Choroid plexus epithelial cell (primary cell): ENCODE measurements around the gene HES7.

Source experiments
- DNase-seq: peaks from one replicate; pipeline ENCODE4 v3.0.0-alpha.2; 2010; ENCODE audit warnings: low read depth
- H3K4me3 ChIP-seq: 2 replicates; pipeline ENCODE4 v1.5.1; 2011; ENCODE audit warnings: low read depth, mild to moderate bottlenecking, control low read depth, low read length, moderate library complexity
- TF ChIP-seq, protein P1 (sequence below): conservative IDR thresholded peaks from 2 replicates; pipeline ENCODE4 v1.5.1; 2011; ENCODE audit warnings: low read depth, mild to moderate bottlenecking, control low read depth, inconsistent platforms, low read length, moderate library complexity

Gene HES7

DNA sequence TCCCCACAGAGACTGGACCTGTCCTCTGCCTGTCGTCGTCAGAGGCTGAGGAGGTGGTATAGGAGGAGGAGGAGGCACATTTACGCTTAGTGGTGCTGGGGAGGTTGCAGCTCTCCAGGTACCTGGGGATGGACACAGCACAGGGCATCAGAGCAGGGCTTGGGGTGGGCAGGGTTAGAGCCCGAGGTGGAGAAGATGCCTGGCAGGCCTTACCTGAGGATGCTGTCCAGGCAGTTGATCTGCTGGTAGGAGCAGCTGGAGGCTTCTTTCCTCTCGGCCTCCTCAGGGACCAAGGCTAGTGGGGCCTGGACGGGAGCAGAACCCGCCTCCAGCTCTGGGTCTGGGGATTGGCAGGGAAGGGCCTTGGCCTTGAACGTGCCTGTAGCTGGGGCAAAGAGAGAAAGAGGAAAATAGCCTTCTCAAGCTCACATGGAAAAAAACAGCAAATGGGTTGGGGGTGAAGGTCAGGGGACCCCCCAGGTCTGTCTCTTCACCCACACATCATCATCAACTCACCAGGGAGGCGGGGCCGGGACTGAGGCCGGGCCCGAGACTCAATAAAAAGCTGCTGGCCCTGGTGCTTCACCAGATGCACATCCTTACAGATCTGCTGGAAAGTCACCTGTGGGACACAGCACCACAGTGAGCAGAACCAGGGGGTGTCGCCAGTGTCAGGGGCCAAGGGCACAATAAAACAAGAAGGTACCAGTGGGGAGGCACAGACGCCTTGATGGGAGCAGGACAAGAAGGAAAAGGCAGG is 22.7 kb upstream of the HES7 start:
- TF ChIP-seq, protein P1, sequence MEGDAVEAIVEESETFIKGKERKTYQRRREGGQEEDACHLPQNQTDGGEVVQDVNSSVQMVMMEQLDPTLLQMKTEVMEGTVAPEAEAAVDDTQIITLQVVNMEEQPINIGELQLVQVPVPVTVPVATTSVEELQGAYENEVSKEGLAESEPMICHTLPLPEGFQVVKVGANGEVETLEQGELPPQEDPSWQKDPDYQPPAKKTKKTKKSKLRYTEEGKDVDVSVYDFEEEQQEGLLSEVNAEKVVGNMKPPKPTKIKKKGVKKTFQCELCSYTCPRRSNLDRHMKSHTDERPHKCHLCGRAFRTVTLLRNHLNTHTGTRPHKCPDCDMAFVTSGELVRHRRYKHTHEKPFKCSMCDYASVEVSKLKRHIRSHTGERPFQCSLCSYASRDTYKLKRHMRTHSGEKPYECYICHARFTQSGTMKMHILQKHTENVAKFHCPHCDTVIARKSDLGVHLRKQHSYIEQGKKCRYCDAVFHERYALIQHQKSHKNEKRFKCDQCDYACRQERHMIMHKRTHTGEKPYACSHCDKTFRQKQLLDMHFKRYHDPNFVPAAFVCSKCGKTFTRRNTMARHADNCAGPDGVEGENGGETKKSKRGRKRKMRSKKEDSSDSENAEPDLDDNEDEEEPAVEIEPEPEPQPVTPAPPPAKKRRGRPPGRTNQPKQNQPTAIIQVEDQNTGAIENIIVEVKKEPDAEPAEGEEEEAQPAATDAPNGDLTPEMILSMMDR, result no peak
- no peak overlapping the region for H3K4me3 ChIP-seq
- no peak for DNase-seq

DNA sequence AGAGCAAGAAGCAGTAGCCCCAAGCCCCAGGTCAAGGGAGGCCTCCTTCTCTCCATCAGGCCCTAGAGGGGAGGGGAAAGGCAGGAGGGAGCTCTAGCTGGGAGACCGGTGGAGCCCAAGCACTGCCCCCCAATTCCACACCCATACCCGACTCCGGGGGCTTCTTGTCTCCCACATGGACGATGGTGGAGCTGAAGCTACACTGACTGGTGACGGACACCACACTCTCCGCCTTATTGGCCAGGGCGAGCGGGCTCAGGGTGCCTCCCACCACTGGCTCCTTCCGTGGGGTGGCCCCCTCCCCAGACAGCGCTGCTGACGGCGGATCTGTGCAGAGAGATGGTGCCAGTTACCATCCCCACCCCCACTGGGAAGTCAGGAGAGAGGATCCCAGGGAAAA is 21.9 kb upstream of the HES7 start:
- DNase-seq, result no peak
- TF ChIP-seq, protein P1, result no peak
- H3K4me3 ChIP-seq, result no peak overlapping the region

DNA sequence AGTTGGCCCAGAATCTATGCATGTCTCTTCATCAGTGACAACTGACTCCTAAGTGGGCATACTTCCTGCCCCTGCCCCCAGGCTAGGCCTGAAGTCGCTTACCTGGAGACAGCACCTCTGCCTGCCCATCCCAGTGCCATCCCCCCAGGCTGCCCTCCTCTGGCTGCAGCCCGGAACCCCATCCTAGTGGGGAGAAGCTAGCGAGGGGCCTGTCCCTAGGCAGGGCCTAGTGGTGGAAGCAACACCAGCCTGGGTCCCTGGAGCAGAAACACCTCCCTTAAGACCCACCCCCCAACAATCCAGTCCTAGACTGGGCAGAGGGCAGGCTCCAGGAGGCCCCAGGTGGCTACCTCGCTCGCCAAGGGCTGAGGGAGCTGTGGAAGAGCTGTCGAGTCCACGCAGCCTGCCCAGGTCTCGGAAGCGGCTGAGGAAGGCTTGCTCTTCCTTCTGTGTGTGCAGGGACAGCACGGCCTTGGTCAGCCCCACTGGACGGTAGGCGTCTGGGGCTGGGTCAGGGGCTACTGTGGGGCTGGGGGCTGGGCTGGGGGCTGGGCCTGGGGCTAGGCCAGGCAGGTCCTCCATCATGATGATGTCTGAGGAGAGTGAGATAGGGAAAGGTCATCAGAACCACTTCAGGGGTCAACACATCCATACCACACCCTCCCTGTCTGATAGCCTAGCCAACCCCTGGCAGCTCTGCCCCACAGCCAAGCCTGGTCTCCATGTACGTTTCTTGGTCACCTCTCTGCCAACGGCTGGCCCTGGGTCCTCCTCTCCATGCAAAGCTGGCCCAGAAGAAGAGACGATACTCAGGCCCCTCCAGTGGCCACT is 20.7 kb upstream of the HES7 start:
- no peak for DNase-seq
- TF ChIP-seq, protein P1, result no peak
- no peak overlapping the region for H3K4me3 ChIP-seq

DNA sequence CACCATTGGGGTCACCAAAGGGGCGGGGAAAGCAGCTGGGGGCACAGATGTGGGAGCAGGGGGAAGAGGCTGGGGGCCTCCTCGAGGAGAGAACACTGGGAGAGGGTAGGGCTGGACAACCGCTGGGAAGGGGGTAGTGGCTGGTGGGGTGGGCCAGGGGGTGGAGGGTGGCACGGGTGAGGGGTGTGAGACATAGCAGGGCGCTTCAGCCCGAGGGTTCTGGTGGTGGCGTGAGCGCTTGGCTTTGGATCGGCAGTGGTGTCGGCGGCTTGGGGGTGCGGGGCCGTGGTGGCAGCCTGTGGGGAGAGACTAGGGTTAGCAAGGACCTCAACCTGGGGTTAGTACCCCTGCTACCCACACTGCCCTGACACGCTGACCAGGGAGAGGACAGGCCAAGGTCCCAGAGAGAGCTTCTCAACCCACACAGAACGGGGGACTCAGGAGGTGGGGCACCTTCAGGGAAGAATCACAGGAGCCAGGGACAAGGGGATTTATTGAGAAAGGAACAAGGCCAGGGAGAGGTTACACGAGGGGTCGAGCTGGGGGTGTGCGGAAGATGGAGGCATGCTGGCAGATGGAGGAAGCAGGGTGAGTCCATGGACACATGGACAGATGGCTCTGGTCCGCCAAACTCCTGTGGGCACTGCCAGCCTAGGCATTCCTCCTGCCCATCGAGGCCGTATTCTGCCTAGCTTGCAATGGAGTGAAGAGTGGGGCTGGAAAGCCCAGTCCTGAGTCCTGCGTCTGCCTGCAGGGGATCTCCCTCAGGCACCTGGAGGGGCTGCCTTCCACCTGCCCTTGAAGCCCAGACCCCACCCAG is 19.9 kb upstream of the HES7 start:
- TF ChIP-seq, protein P1, result no peak
- H3K4me3 ChIP-seq, result no peak overlapping the region
- DNase-seq, result no peak

DNA sequence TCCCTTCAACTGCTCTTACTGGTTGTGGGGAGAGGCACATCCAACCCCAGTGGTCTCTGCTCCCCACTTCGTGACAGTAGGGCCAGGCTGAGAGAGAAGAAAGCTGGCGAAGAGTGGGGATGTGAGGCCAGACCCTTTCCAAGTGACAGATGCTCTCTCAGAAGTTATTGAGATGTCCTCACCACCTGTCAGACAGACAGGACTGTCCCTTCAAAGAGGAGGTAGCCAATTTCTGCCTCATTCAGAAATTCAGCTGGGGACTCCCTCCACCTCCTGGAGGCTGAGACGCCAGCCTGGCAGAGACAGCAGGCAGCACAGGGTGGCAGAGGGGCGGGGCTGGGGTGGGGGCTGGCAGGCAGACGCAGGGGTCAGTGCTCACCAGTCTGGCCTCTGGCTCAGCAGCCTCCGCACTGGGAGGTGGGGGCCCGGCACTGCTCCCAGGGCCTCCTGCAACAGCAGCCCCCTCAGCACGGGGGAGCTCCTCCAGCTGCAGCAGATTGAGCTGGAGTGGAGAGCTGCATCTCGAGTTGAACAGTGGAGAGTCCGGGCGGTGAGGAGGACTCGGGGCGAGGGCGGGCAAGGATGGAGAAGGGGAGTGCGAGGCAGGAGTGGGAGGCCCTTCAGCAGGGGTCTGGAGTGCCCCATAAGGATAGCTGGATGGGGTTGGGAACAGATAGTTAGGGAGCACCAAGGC is 19.1 kb upstream of the HES7 start:
- no peak overlapping the region for H3K4me3 ChIP-seq
- DNase-seq, result no peak
- TF ChIP-seq, protein P1, result no peak

DNA sequence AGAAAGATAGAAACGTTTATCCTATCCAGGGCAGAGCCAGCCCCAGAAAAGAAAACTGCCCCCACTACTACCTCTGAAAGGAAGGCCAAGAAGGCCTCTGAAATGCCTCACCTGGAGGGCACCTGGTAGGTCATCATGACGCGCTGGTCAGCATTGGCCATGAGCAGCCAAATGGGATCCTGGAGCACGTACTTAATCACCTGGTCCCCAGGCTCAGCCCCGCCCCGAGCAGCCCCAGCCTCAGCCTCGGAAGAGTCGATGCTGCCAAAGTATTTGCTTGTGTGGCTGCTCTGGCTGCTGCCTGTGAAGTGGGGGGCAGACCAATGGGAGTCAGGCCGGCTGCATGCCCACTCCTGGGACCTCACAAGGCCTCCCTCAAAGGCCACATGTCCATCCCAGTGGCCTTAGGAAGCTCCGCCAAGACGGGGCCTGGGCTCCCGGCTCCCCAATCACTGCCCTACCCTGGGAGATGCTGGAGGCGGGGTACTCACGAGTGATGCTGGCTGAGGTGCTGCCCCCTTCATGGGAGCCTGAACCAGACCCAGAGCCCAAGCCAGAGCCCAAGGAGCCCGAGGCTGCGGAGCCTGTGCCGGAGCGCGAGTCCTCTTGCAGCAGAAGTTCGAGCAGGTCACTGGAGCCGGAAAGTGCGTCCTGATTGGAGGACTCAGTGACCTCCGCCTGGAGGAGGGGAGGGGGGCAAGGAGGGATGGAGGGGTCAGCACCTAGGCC is 18.4 kb upstream of the HES7 start:
- no peak for DNase-seq
- no peak overlapping the region for H3K4me3 ChIP-seq

More for the DNA sequence above, 18.4 kb upstream of the HES7 start:
- TF ChIP-seq, protein P1, result no peak
